Inflammatory macrophage (primary cell): Measurements from ENCODE around the gene GP1BA.

Experiments
- DNase-seq, 2 donors: peaks; one replicate each; pipeline ENCODE4 v3.0.0-alpha.2; 2020 to 2022
- total RNA-seq, 18 experiments: gene quantifications; one replicate each; lab custom pipeline; 2026; ENCODE audit warnings: mixed read lengths in 6 of 18, inconsistent platforms in 2 of 18; lab: John Stamatoyannopoulos, UW

GP1BA gene
- total RNA-seq: 0 to 16.8 (median 0.21) reads per million in 18 experiments

DNA sequence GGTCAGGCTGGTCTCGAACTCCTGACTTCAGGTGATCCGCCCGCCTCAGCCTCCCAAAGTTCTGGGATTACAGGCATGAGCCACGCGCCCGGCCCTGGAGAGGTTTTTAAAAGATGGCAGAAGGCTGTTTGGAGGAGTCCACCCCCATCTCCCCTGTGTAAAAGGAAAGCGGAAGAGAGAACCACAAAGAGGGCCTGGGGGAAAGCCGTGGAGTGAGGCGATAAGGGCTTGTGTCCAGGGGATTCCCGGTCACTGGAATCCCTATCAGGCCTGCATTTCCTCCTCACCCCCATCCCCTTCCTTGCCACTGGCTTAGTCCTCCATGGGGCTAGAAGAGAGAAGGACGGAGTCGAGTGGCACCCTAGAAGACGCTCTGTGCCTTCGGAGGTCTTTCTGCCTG is at the start of gene GP1BA:
TSS of gene GP1BA (plus strand) at position 315 of the 400 bp plus-strand sequence. CDS start 328 bp downstream, outside the sequence.
- DNase-seq: no peak

- DNase-seq: no peak
Observed at GRCh38 chr17:4884489-4884888, 47.6 kb upstream of the GP1BA start.

- DNase-seq: no peak
Observed at GRCh38 chr17:4886830-4887229, 45.2 kb upstream of the GP1BA start.

DNA sequence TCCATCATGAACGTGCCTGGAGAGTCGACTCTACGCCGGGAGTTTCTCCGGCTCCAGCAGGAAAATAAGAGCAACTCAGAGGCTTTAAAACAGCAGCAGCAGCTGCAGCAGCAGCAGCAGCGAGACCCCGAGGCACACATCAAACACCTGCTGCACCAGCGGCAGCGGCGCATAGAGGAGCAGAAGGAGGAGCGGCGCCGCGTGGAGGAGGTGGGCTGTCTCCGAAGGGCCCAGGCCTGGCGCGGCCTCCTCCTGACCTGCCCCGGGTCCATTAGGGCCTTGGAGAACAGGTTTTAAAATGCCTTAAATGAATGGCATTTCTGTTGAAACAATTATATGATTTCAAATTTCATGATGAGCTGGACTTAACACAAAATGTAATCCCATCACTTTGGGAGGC is 44.5 kb upstream of the GP1BA start:
- DNase-seq: no peak

GRCh38 chr17:4891411-4892410 is 40.4 kb upstream of the GP1BA start:
- DNase-seq: no peak

GRCh38 chr17:4892499-4893221 is 39.4 kb upstream of the GP1BA start:
- no peak for DNase-seq

DNA sequence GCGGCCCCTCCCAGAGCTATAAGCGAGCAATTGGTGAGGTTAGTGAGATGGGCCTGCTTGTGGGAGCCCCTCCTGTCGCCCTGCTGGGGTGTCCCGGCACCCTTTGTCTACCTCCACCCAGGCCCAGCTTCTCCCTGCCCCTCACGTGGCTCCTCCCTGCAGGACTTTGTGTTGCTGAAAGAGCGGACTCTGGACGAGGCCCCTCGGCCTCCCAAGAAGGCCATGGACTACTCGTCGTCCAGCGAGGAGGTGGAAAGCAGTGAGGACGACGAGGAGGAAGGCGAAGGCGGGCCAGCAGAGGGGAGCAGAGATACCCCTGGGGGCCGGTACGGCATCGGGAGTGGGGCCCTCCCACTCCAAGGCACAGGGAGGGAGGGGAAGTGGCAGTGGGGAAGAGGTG is 38.8 kb upstream of the GP1BA start:
- DNase-seq: no peak

DNA sequence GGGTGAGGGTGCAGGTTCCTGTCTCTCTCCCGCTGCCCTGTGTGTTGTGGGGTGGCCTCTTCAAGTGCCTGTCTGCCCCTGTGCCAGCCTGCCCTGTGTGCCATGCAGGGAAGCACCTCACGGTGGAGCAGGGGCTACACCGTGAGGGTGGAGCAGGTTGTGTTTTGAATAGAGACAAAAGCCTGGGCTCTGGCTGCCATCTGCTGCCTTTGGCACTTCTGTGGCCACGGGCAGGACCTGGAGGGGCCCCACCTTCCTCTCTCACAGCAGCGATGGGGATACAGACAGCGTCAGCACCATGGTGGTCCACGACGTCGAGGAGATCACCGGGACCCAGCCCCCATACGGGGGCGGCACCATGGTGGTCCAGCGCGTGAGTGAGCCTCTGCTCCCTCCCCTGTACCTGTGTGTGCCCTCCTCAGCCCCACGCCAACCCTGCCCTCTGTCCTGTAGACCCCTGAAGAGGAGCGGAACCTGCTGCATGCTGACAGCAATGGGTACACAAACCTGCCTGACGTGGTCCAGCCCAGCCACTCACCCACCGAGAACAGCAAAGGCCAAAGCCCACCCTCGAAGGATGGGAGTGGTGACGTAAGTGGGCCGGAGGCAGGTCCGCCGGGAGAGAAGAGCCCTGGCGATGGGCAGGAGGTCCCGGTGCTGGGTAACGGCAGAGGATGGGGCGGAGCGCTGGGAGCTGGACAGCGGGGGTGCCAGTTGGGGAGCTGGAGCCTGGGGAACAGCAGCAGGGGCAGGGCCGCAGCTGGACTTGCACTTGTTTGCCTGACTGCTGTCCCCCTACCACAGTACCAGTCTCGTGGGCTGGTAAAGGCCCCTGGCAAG is 38.1 kb upstream of the GP1BA start:
- DNase-seq: no peak

GRCh38 chr17:4895121-4895520 is 37.0 kb upstream of the GP1BA start:
- no peak for DNase-seq

- DNase-seq: peak; percentile 62 to 67
Observed at GRCh38 chr17:4895657-4896331, 36.3 kb upstream of the GP1BA start.

GRCh38 chr17:4896332-4897197 is 35.5 kb upstream of the GP1BA start:
- no peak for DNase-seq

- DNase-seq: no peak
Observed at GRCh38 chr17:4897198-4897687, 34.8 kb upstream of the GP1BA start.

DNA sequence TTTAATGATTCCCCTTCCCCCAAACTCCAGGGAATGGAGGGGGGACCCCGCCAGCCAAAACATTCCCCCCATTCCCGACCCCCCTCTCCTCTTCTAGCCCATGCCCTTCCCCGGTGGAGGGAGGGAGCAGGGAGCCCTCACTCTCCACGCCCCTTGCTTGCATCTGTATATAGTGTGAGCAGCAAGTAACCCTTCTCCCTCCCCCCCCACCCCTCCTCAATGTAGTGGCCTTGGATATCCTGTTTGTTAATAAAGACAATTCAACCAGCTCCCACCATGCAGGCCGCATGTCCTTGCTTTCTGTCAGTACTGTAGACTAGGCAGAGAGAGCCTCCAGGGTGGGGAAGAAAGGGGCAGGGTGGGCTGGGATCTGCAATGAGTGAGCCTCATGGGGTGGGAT is 34.3 kb upstream of the GP1BA start:
- DNase-seq: no peak

DNA sequence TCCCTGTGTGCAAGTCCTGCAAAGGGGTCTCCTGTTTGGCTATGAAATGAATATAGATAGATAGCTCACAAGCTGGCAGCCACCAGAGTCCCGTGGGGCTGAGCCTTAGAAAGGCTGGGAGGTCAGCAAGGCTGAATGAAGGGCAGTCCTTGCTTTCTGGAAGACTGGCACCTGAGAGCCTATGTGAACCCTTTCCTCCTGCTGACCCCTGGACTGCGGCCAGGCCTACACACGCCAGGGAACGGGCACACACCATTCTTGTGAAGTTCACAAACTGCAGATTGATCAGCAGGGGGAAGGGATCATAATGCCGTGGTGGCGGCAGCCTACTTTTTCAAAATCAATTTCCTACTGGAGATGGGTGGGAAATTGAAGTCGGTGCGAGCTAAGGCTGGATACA is 33.7 kb upstream of the GP1BA start:
- DNase-seq: no peak

DNA sequence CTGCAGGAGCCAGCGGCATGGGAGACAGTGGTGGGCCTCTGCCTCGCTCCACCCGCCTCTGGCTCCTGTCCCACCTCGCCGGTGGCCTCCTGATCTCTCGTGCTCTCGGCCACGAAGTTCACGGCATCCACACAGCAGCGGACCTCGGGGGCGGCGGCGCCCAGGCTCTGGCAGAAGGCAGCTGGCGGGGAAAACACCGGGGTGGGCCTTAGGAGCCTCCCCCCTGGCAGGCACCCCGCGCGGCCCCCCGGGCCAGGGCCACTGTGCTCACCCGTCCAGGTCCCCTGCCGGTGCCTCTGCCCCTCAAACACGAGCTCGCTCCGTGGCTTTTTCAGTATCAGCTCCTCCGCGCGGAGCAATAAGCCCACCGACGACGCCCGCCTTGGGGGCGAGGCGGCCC is 33.1 kb upstream of the GP1BA start:
- no peak for DNase-seq

DNA sequence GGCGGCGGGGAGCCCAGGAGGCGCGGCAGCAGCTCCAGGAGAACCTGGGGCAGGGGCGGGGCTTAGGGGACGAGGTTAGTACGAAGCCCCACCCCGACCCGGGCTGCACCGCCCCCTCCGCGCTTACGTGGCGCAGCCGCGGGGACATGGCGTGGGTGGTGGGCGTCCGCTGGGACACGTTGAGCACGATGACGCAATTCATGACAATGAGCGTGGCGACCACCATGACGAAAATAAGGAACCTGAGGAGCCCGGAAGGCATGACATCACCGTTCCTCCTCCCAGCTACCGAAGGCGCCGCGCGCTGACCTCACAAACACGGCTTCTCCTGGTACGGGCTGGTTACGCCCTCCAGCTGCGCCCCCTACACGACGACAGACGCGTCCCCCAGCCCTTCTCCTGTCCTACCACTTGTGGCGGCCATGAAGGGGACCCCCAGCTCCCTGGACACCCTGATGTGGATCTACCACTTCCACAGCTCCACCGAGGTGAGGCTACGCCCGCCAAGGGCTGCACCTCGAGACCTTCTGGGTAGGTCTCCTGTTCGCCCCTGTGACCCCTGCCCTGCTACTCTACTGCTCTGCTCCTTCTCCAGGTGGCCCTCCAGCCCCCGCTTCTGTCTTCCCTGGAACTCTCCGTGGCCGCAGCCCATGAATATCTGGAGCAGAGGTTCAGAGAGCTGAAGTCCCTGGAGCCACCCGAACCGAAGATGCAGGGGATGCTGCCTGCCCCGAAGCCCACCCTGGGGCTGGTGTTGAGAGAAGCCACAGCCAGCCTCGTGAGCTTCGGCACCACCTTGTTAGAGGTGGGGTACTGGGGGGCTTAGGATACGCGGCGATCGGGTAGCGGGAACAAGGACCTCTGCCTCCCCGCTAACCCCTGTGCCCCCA is 32.5 kb upstream of the GP1BA start, which contains the start of gene C17orf107:
TSS of gene C17orf107 (plus strand) at position 196 of the 890 bp plus-strand sequence. CDS start at position 423, 227 bp downstream.
- peak; percentile 96 to 98 for DNase-seq

- peak; percentile 41 to 42 for DNase-seq
Observed at GRCh38 chr17:4900231-4901107, 31.6 kb upstream of the GP1BA start.

DNA sequence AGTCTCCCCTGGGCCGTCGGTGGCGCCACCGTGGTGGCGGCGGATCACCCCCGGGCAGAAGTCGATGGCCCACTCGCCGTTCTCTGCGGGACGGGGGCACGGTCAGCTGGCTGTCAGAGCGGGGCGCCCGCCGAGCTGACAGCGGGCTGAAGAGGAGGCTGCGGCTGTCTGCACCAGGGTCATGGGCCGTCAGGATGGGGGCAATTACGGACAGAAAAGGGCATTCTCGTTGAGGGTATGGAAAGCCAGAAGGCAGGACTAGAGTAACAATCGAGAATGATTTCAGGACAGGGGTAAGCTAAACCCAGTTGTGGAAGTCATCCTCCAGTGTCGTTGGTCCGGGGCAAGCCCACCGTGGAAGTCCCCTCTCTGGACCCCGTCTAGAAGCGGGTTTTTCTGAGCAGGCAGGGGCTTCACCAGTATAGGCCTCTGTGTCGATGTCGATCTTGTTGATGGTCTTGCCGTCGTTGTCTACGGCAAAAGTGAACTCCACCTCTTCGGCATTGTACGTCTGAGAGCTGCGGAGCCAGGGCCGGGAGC is 30.9 kb upstream of the GP1BA start:
- DNase-seq: no peak
